K562 (cell line): ENCODE measurements around the gene KMT2E. TPM values are rescaled to one million over a fixed set of nuclear protein-coding genes. Genes with fewer than 3 reads are reported as not detected.
"Not testable (repeated sequence)": the region's sequence is repeated elsewhere in the genome, so short reads cannot be mapped to it uniquely, and the experiment has no call there.

Experiments used
- ATAC-seq: fragments of 200-7000 bp; cut with Tn5 transposase; 3 replicates; pipeline ENCODE4 v1.9.1; 2020; ENCODE audit warnings: moderate library complexity
- BruUV-seq: library from RNA; stranded (reverse); fragments of 400-500 nt; replicated peaks from 2 replicates; lab custom pipeline; 2021; lab: Mats Ljungman, UMichigan
- CTCF ChIA-PET: fragments of 300-600 bp; formaldehyde crosslinking; extraction: SDS; loops from one replicate; lab custom pipeline; 2021; ENCODE audit warnings: low intra/inter-chr PET ratio; lab: Yijun Ruan, JAX
- POLR2A ChIA-PET: fragments of 300-600, 350-650 bp; sonication (Branson Sonifier 250); formaldehyde crosslinking; extraction: SDS; loops from one replicate; lab custom pipeline; 2021; ENCODE audit warnings: antibody characterized with exemption, inconsistent platforms; lab: Yijun Ruan, JAX
- DNase-seq, 4 experiments: peaks; one replicate each; pipeline versions ENCODE4 v3.0.0 to v3.0.0-alpha.2; 2011 to 2018; ENCODE audit warnings: low spot score in 3 of 4, mixed read lengths in 3 of 4; ENCODE audit errors: extremely low read depth in 1 of 4
- FAIRE-seq: peaks from 2 replicates; lab custom pipeline; 2011; peaks lifted over from hg19 to GRCh38; lab: Jason Lieb, UNC
- H2AFZ ChIP-seq: 2 replicates; pipeline ENCODE4 v1.6.0; 2011; ENCODE audit warnings: low read depth, low read length, control low read depth, inconsistent platforms
- H3K27ac ChIP-seq: fragments of 200-600 bp; 3 replicates; pipeline ENCODE4 v1.8.0; 2011; ENCODE audit warnings: low read depth, mild to moderate bottlenecking, control low read depth, inconsistent platforms, low read length, moderate library complexity, mixed read lengths; ENCODE audit errors: extremely low read depth
- H3K27me3 ChIP-seq, 2 experiments: fragments of 300-600 bp in 1 of 2; 2 replicates in 1 of 2; 3 replicates in 1 of 2; pipeline versions ENCODE4 v1.6.0 to v1.8.0; 2011; ENCODE audit warnings: inconsistent platforms in 2 of 2, low read length in 2 of 2, mild to moderate bottlenecking in 1 of 2, mixed read lengths in 1 of 2, moderate library complexity in 1 of 2; ENCODE audit not compliant: control insufficient read depth in 2 of 2, insufficient read depth in 2 of 2
- H3K36me3 ChIP-seq: fragments of 300-600 bp; 3 replicates; pipeline ENCODE4 v1.8.0; 2011; ENCODE audit warnings: mild to moderate bottlenecking, low read length, inconsistent platforms; ENCODE audit not compliant: control insufficient read depth, insufficient read depth
- H3K4me1 ChIP-seq, 2 experiments: fragments of 200-600 bp in 1 of 2; replicated peaks in 1 of 2; 2 replicates in 1 of 2; 3 replicates in 1 of 2; pipeline versions ENCODE4 v1.5.1 to v1.8.0; 2011; ENCODE audit warnings: inconsistent platforms in 2 of 2, low read length in 2 of 2, mild to moderate bottlenecking in 1 of 2, mixed read lengths in 1 of 2, moderate library complexity in 1 of 2; ENCODE audit not compliant: control insufficient read depth in 2 of 2, insufficient read depth in 2 of 2
- H3K4me2 ChIP-seq: 2 replicates; pipeline ENCODE4 v1.6.1; 2011; ENCODE audit warnings: low read length, control low read depth, inconsistent platforms, mixed read lengths; ENCODE audit not compliant: insufficient read depth
- H3K4me3 ChIP-seq: fragments of 200-600 bp; sonication (generic), shearing (Covaris generic); 2 replicates; pipeline ENCODE4 v1.5.1; 2016; ENCODE audit warnings: control low read depth, inconsistent platforms
- H3K79me2 ChIP-seq: fragments of 200-600 bp; 3 replicates; pipeline ENCODE4 v1.8.0; 2011; ENCODE audit warnings: low read length, inconsistent platforms; ENCODE audit not compliant: control insufficient read depth, insufficient read depth
- H3K9ac ChIP-seq, 2 experiments: 2 replicates each; pipeline versions ENCODE4 v1.6.0 to v1.6.1; 2011; ENCODE audit warnings: low read depth in 2 of 2, low read length in 2 of 2, control low read depth in 1 of 2, inconsistent platforms in 1 of 2, mild to moderate bottlenecking in 1 of 2, mixed read lengths in 1 of 2; ENCODE audit not compliant: insufficient read depth in 1 of 2
- H3K9me1 ChIP-seq: one replicate; pipeline ENCODE4 v1.6.0; 2011; ENCODE audit warnings: inconsistent platforms, mild to moderate bottlenecking, low read length, moderate library complexity; ENCODE audit not compliant: control insufficient read depth, insufficient read depth
- H3K9me3 ChIP-seq: replicated peaks from 2 replicates; pipeline ENCODE4 v1.5.1; 2011; ENCODE audit warnings: low read depth, low read length, inconsistent platforms; ENCODE audit not compliant: control insufficient read depth, insufficient read depth
- H4K20me1 ChIP-seq: replicated peaks from 2 replicates; pipeline ENCODE4 v1.6.1; 2011; ENCODE audit warnings: low read length, inconsistent platforms, mixed read lengths; ENCODE audit not compliant: control insufficient read depth, insufficient read depth
- ATF7 ChIP-seq: fragments of 450-650 bp; IDR thresholded peaks from 2 replicates; pipeline ENCODE4 v1.7.1; 2014; ENCODE audit warnings: mild to moderate bottlenecking, moderate library complexity
- PRDM10 ChIP-seq: fragments of 450-650 bp; IDR thresholded peaks from 2 replicates; pipeline ENCODE4 v1.6.1; 2018; ENCODE audit not compliant: partially characterized antibody
- WGBS: fragments of 100-300 bp; shearing (Covaris generic); methylation state at CpG from one replicate; pipeline ENCODE4 v1.1.6; 2016; ENCODE audit warnings: low coverage, mixed read lengths; ENCODE audit not compliant: insufficient coverage; ENCODE audit errors: missing lambda C conversion rate; 5-methylcytosine and 5-hydroxymethylcytosine counted together
- in situ Hi-C: fragments of 300-500 bp; cut with MboI; formaldehyde crosslinking; loops from 4 replicates; pipeline ENCODE4 v1.15.0; 2018; ENCODE audit warnings: inconsistent platforms, mixed read lengths
- intact Hi-C: fragments of 100-400 bp; cut with micrococcal nuclease; formaldehyde crosslinking; loops from 2 replicates; pipeline ENCODE4 v1.14.2; 2022
- polyA plus RNA-seq, 8 experiments: library from polyadenylated mRNA; depleted of rRNA in 4 of 8; stranded (reverse) in 5 of 8; unstranded in 3 of 8; fragments of >200 nt; fragmentation: Nextera tagmentation in 2 of 8; fragmentation: Illumina TruSeq in 1 of 8; extraction: Ambion mirVana in 2 of 8; extraction: Trizol in 1 of 8; gene quantifications; 2 replicates each; pipeline versions ENCODE4 v1.2.1 to v1.2.3, GENCODE V29; 2011 to 2014; ENCODE audit warnings: inconsistent platforms in 1 of 8, missing spikeins in 1 of 8
- total RNA-seq, 7 experiments: library from RNA; depleted of rRNA in 6 of 7; stranded (reverse); fragments of >200 nt in 6 of 7; fragmentation: Illumina TruSeq in 2 of 7; extraction: Trizol in 2 of 7; gene quantifications; 2 replicates each; pipeline versions ENCODE4 v1.2.1 to v1.2.3, GENCODE V29; 2011 to 2021; ENCODE audit warnings: low replicate concordance in 1 of 7

KMT2E gene
- total and polyA plus RNA-seq, 9 of the 15 experiments (the other 6 are each of a cell fraction or from before 2014, with no cell fraction given) = 8.9 to 55.3 (median 38.1) TPM

DNA sequence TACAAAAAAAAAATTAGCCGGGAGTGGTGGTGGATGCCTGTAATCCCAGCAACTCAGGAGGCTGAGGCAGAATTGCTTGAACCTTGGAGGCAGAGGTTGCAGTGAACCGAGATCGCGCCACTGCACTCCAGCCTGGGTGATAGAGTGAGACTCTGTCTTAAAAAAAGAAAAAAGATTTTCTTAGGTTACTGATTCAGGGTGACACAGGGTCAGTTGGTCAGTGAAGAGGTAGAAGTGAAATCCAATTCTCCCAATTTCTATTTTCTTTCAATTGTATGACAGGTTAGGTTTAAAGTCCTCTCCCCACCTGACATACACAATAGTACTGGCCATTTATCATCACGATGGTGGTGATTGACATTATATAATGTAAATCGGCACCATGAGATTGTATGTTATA lies 38.5 kb upstream of the KMT2E start:
- H2AFZ ChIP-seq, H3K4me3 ChIP-seq, CTCF ChIA-PET, H4K20me1 ChIP-seq, H3K79me2 ChIP-seq, in situ Hi-C loops, H3K4me1 ChIP-seq, H3K9me1 ChIP-seq, H3K9ac ChIP-seq, FAIRE-seq, H3K27me3 ChIP-seq, ATAC-seq, BruUV-seq, POLR2A ChIA-PET, H3K27ac ChIP-seq, H3K36me3 ChIP-seq, H3K4me2 ChIP-seq, DNase-seq, H3K9me3 ChIP-seq: not testable (repeated sequence)
- intact Hi-C loops = loop anchor here (5.0 kb wide), 1 partner anchor 33 kb away; no protein-coding TSS in a partner anchor
- TF ChIP-seq PRDM10 = peak; percentile 93
- 0 out of 2 replicates have a peak, but pooled peaks have one; percentile 29 for TF ChIP-seq ATF7
- WGBS = 60% methylated on average over 6 of the region's 6 CpGs
